Measurements from ENCODE around the gene FXYD7. TPM values are rescaled to one million over a fixed set of nuclear protein-coding genes. Genes with fewer than 3 reads are reported as not detected.
"Not testable (repeated sequence)": the region's sequence is repeated elsewhere in the genome, so short reads cannot be mapped to it uniquely, and the experiment has no call there.

FXYD7 gene
- total and polyA plus RNA-seq, 12 donors, result 0.10 to 0.37 (median 0.29) TPM; not detected in 8

DNA sequence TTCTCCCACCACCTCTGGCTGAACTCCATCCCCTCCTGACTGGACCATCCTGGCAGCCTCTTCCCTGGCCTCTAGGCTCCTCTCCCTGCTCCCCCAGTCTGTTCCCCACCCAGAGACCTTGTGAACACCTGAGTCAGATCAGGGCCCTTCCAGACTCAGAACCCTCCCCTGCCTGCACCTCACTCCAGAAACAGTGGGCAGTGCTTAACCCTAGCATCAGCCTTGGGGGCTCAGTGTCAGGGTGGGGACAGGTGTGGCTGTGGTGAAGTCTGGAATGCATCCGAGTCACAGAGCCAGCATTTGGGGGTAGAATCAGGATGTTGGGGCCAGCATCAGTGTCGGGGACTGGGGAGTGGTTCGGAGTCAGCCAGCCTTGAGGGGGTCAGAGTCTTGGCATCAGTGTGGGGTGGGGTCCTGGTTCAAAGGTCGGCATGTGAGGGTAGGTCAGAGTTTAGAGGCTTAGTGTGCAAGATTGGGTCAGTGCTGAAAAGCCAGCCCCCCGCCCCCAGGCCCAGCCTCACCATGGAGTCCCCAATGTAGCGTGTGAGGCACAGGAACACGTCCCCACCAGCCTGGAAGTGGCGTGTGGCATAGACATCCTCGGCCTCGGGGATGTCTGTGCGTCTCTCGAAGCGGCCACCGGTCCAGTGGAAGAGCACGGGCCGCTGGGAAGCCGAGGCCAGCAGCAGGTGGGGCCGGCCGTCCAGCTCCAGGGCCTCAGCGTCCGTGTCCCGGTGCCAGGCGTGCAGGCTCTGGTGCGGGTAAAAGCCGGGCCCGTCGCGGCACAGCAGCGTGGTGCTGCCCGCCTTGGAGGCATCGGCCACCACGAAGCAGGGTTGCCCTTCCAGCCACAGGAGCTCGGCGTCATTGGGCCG lies 17.1 kb upstream of the FXYD7 start:
- Histone ChIP-seq H3K4me1 (peaks cover 5 to 40% (median 29%) of the 10 kb centered on the region in 9 donors), H3K27ac (peak overlapping the region in 5 of 10 donors; percentile 2 to 44 (median 27)), H3K9me3 (no peaks in the 10 kb centered on the region), H3K27me3 (no peaks in the 10 kb centered on the region), H3K4me3 (peak overlapping the region in 3 of 10 donors; percentile 5 to 29 (median 5)), H3K36me3 (no peaks in the 10 kb centered on the region)
- 85 to 91% methylated on average over 26 to 35 of the region's 35 CpGs for WGBS, 2 donors
- ATAC-seq (no peak), DNase-seq (no peak)
- intact Hi-C loops (cut with DNase I), result loop anchor here in 1 of 10 donors (2.0 kb wide), 1 partner anchor 13 kb away; the partner anchor contains the start of gene FXYD1
- TF ChIP-seq, protein P1, sequence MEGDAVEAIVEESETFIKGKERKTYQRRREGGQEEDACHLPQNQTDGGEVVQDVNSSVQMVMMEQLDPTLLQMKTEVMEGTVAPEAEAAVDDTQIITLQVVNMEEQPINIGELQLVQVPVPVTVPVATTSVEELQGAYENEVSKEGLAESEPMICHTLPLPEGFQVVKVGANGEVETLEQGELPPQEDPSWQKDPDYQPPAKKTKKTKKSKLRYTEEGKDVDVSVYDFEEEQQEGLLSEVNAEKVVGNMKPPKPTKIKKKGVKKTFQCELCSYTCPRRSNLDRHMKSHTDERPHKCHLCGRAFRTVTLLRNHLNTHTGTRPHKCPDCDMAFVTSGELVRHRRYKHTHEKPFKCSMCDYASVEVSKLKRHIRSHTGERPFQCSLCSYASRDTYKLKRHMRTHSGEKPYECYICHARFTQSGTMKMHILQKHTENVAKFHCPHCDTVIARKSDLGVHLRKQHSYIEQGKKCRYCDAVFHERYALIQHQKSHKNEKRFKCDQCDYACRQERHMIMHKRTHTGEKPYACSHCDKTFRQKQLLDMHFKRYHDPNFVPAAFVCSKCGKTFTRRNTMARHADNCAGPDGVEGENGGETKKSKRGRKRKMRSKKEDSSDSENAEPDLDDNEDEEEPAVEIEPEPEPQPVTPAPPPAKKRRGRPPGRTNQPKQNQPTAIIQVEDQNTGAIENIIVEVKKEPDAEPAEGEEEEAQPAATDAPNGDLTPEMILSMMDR (IDR thresholded peaks at IDR 0.05), result no peak

DNA sequence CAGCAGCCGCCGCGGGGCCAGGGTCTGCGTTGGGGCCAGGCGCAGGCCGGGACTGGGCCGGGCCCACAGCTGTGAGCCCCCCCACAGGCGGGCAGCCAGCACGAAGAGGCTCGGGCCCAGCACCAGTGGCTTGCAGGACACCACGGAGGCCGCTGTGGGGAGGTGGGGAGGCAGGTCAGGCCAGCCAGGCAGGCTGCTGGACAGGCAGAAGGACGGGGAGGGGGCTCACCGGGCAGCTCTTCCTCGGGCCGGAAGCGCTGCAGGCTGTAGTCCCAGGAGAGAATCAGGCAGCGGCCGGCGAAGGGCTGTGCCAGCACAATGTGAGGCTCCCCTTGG lies 16.5 kb upstream of the FXYD7 start:
- H3K4me1 ChIP-seq, result peaks cover 5 to 40% (median 25%) of the 10 kb centered on the region in 9 donors
- WGBS, 2 donors, result 45 to 51% methylated on average over 18 to 20 of the region's 20 CpGs
- intact Hi-C loops (cut with DNase I), result no loop called here
- ATAC-seq (peak in 2 of 8 donors; percentile 3 to 17), DNase-seq (no peak)
- H3K36me3 ChIP-seq, result no peaks in the 10 kb centered on the region
- TF ChIP-seq, protein P1 (IDR thresholded peaks at IDR 0.05), result no peak
- no peaks in the 10 kb centered on the region for H3K9me3 ChIP-seq
- H3K27ac ChIP-seq, result peak overlapping the region in 5 of 10 donors; percentile 2 to 44 (median 27)
- H3K4me3 ChIP-seq, result peak overlapping the region in 3 of 10 donors; percentile 5 to 29 (median 5)
- no peaks in the 10 kb centered on the region for H3K27me3 ChIP-seq

DNA sequence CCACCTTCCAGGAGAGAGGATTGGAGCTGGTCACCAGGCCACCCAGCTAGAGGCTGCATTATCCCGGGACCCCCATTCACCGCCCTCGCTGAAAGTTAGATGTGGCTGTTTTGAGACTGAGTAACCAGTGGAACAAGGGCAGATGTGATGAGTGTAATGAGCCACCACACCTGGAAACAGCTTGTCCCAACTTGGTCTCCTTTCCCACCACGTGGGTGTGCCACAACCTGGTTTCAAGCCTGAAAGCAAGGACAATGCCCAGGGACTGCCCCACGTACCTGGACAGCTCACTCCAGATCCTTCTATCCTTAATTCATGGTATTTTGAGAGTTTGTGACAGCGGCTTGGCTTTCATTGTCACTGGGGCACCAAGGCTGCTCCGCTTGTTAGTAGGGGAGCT lies 15.2 kb upstream of the FXYD7 start:
- Histone ChIP-seq H3K4me1 (peaks cover 5 to 37% (median 25%) of the 10 kb centered on the region in 9 donors), H3K36me3 (no peaks in the 10 kb centered on the region), H3K4me3 (no peak overlapping the region), H3K9me3 (no peaks in the 10 kb centered on the region), H3K27me3 (no peaks in the 10 kb centered on the region), H3K27ac (no peak overlapping the region)
- intact Hi-C loops (cut with DNase I), result no loop called here
- TF ChIP-seq, protein P1 (IDR thresholded peaks at IDR 0.05), result no peak
- DNase-seq (no peak), ATAC-seq (no peak)
- WGBS, 2 donors, result 82 to 84% methylated on average over 7 of the region's 7 CpGs

GRCh38 chr19:35128398-35129057 lies 14.5 kb upstream of the FXYD7 start:
- Histone ChIP-seq H3K36me3 (no peaks in the 10 kb centered on the region), H3K9me3 (no peaks in the 10 kb centered on the region), H3K4me1 (peaks cover 2 to 30% (median 18%) of the 10 kb centered on the region in 9 donors), H3K27ac (no peak overlapping the region), H3K4me3 (no peak overlapping the region), H3K27me3 (no peaks in the 10 kb centered on the region)
- DNase-seq (no peak), ATAC-seq (no peak)
- WGBS, 2 donors, result 91% methylated on average over 9 of the region's 9 CpGs
- intact Hi-C loops (cut with DNase I), result no loop called here
- TF ChIP-seq, protein P1 (IDR thresholded peaks at IDR 0.05), result no peak

- H3K27me3 ChIP-seq, H3K36me3 ChIP-seq, DNase-seq, H3K9me3 ChIP-seq, ATAC-seq, H3K4me3 ChIP-seq: not testable (repeated sequence)
- peaks cover 0 to 26% (median 8%) of the 10 kb centered on the region in 9 donors for H3K4me1 ChIP-seq
- 60 to 65% methylated on average over 14 of the region's 14 CpGs for WGBS, 2 donors
- peak overlapping the region in 1 of 10 donors; percentile 50 for H3K27ac ChIP-seq
- intact Hi-C loops (cut with DNase I), result loop anchor here in 2 of 10 donors (5.0 to 10.0 kb wide), 2 partner anchors 62 to 65 kb away; no protein-coding TSS in a partner anchor
Measured at GRCh38 chr19:35129724-35130274, 13.3 kb upstream of the FXYD7 start.
